ENCODE data around the gene TYMS. TPM values are rescaled to one million over a fixed set of nuclear protein-coding genes. Genes with fewer than 3 reads are reported as not detected.

TYMS gene
- total RNA-seq, 1 donor from 2014 or later, result 3.1 TPM

GRCh38 chr18:621291-622043 lies 36.0 kb upstream of the TYMS start:
- no peaks in the 10 kb centered on the region for H3K9me3 ChIP-seq (replicated peaks)
- peaks cover 18% of the 10 kb centered on the region for H3K27me3 ChIP-seq (ENCODE audit: low read depth)
- intact Hi-C loops (cut with micrococcal nuclease), result loop anchor here (10.0 kb wide), 1 partner anchor 113 kb away; no protein-coding TSS in a partner anchor
- no peak for DNase-seq
- no peaks in the 10 kb centered on the region for H3K36me3 ChIP-seq
- no peak overlapping the region for H3K27ac ChIP-seq (replicated peaks)
- no peaks in the 10 kb centered on the region for H3K4me1 ChIP-seq
- TF ChIP-seq CTCF (IDR thresholded peaks at IDR 0.05; ENCODE audit: borderline replicate concordance), result no peak
- no peak overlapping the region for H3K4me3 ChIP-seq

- intact Hi-C loops (cut with micrococcal nuclease), result loop anchor here (10.0 kb wide), 1 partner anchor 113 kb away; no protein-coding TSS in a partner anchor
- TF ChIP-seq CTCF (IDR thresholded peaks at IDR 0.05; ENCODE audit: borderline replicate concordance), result no peak
- Histone ChIP-seq H3K4me3 (no peak overlapping the region), H3K4me1 (no peaks in the 10 kb centered on the region), H3K27ac (replicated peaks) (no peak overlapping the region), H3K27me3 (ENCODE audit: low read depth) (peaks cover 18% of the 10 kb centered on the region), H3K9me3 (replicated peaks) (no peaks in the 10 kb centered on the region), H3K36me3 (no peaks in the 10 kb centered on the region)
- DNase-seq, result no peak
Observed at GRCh38 chr18:622289-622688, 35.2 kb upstream of the TYMS start.

GRCh38 chr18:623761-624620 lies 33.5 kb upstream of the TYMS start:
- TF ChIP-seq CTCF (IDR thresholded peaks at IDR 0.05; ENCODE audit: borderline replicate concordance), result peak; percentile 79
- no peaks in the 10 kb centered on the region for H3K4me1 ChIP-seq
- no peak overlapping the region for H3K4me3 ChIP-seq
- peak; percentile 30 for DNase-seq
- peaks cover 11% of the 10 kb centered on the region for H3K27me3 ChIP-seq (ENCODE audit: low read depth)
- no peaks in the 10 kb centered on the region for H3K36me3 ChIP-seq
- H3K27ac ChIP-seq (replicated peaks), result no peak overlapping the region
- no peaks in the 10 kb centered on the region for H3K9me3 ChIP-seq (replicated peaks)
- intact Hi-C loops (cut with micrococcal nuclease), result loop anchor here (2.0 to 10.0 kb wide), 2 partner anchors 111 to 209 kb away; no protein-coding TSS in a partner anchor

- Histone ChIP-seq H3K36me3 (no peaks in the 10 kb centered on the region), H3K4me3 (no peak overlapping the region), H3K27me3 (ENCODE audit: low read depth) (peaks cover 7% of the 10 kb centered on the region), H3K9me3 (replicated peaks) (no peaks in the 10 kb centered on the region), H3K4me1 (no peaks in the 10 kb centered on the region), H3K27ac (replicated peaks) (no peak overlapping the region)
- intact Hi-C loops (cut with micrococcal nuclease), result loop anchor here (10.0 kb wide), 1 partner anchor 108 kb away; no protein-coding TSS in a partner anchor
- no peak for DNase-seq
- TF ChIP-seq CTCF (IDR thresholded peaks at IDR 0.05; ENCODE audit: borderline replicate concordance), result no peak
Observed at GRCh38 chr18:627231-627630, 30.2 kb upstream of the TYMS start.

GRCh38 chr18:629269-630150 lies 27.9 kb upstream of the TYMS start:
- H3K4me3 ChIP-seq, result no peak overlapping the region
- no peaks in the 10 kb centered on the region for H3K36me3 ChIP-seq
- no peaks in the 10 kb centered on the region for H3K9me3 ChIP-seq (replicated peaks)
- no peaks in the 10 kb centered on the region for H3K27me3 ChIP-seq (ENCODE audit: low read depth)
- H3K4me1 ChIP-seq, result no peaks in the 10 kb centered on the region
- no peak for TF ChIP-seq CTCF (IDR thresholded peaks at IDR 0.05; ENCODE audit: borderline replicate concordance)
- no peak for DNase-seq
- intact Hi-C loops (cut with micrococcal nuclease), result loop anchor here (10.0 kb wide), 1 partner anchor 105 kb away; no protein-coding TSS in a partner anchor
- no peak overlapping the region for H3K27ac ChIP-seq (replicated peaks)

Measured in left ventricle myocardium inferior (tissue), 1 donor.